Fibroblast of lung (primary cell): ENCODE results near the gene A1CF. TPM values are rescaled to one million over a fixed set of nuclear protein-coding genes. Genes with fewer than 3 reads are reported as not detected.

ENCODE experiments used
- DNase-seq, 2 donors: peaks; one replicate each; pipeline versions ENCODE4 v3.0.0 to v3.0.0-alpha.2; 2010; ENCODE audit warnings: low read depth in 2 of 2
- H2AFZ ChIP-seq: 2 replicates; pipeline ENCODE4 v1.5.1; 2012; ENCODE audit warnings: low read length, control low read depth, inconsistent platforms
- H3K27ac ChIP-seq: 2 replicates; pipeline ENCODE4 v1.5.1; 2011; ENCODE audit warnings: low read length, control low read depth; ENCODE audit not compliant: insufficient read depth
- H3K27me3 ChIP-seq: 2 replicates; pipeline ENCODE4 v1.5.1; 2011; ENCODE audit warnings: mild to moderate bottlenecking, low read length; ENCODE audit not compliant: control insufficient read depth, insufficient read depth
- H3K36me3 ChIP-seq: 2 replicates; pipeline ENCODE4 v1.5.1; 2011; ENCODE audit warnings: low read length; ENCODE audit not compliant: control insufficient read depth, insufficient read depth
- H3K4me1 ChIP-seq: 2 replicates; pipeline ENCODE4 v1.5.1; 2011; ENCODE audit warnings: low read length; ENCODE audit not compliant: control insufficient read depth, insufficient read depth; ENCODE audit errors: extremely low read depth
- H3K4me2 ChIP-seq: 2 replicates; pipeline ENCODE4 v1.5.1; 2011; ENCODE audit warnings: low read length, control low read depth; ENCODE audit not compliant: insufficient read depth; ENCODE audit errors: extremely low read depth
- H3K4me3 ChIP-seq, 4 experiments: fragments of 200-600 bp in 1 of 4; sonication (generic) in 1 of 4; replicated peaks in 1 of 4; 2 replicates each; pipeline ENCODE4 v1.5.1; 2011 to 2016; ENCODE audit warnings: low read length in 4 of 4, low read depth in 3 of 4, mild to moderate bottlenecking in 3 of 4, control low read depth in 2 of 4, inconsistent platforms in 1 of 4, mixed read lengths in 1 of 4; ENCODE audit not compliant: insufficient read depth in 1 of 4; ENCODE audit errors: control extremely low read depth in 1 of 4
- H3K79me2 ChIP-seq: 2 replicates; pipeline ENCODE4 v1.5.1; 2012; ENCODE audit warnings: mild to moderate bottlenecking, low read length, inconsistent platforms; ENCODE audit not compliant: control insufficient read depth, insufficient read depth
- H3K9ac ChIP-seq: 2 replicates; pipeline ENCODE4 v1.5.1; 2011; ENCODE audit warnings: mild to moderate bottlenecking, low read length, control low read depth; ENCODE audit not compliant: insufficient read depth
- H3K9me3 ChIP-seq: 2 replicates; pipeline ENCODE4 v1.5.1; 2012; ENCODE audit warnings: low read depth, low read length; ENCODE audit not compliant: control insufficient read depth, insufficient read depth
- H4K20me1 ChIP-seq: 2 replicates; pipeline ENCODE4 v1.5.1; 2011; ENCODE audit warnings: low read length; ENCODE audit not compliant: control insufficient read depth, insufficient read depth; ENCODE audit errors: extremely low read depth
- CTCF ChIP-seq, 2 donors: IDR thresholded peaks in 1 of 2; conservative IDR thresholded peaks in 1 of 2; 1 replicate in 1 of 2; 2 replicates in 1 of 2; pipeline ENCODE4 v1.5.1; 2011 to 2012; ENCODE audit warnings: low read length in 2 of 2, control low read depth in 1 of 2, inconsistent platforms in 1 of 2, low read depth in 1 of 2, mild to moderate bottlenecking in 1 of 2
- EZH2 ChIP-seq: IDR thresholded peaks from 2 replicates; pipeline ENCODE4 v1.5.1; 2012; ENCODE audit warnings: low read length, control low read depth, mild to moderate bottlenecking; ENCODE audit errors: missing control alignments
- polyA minus RNA-seq: library from RNA; depleted of rRNA, polyadenylated mRNA; stranded (reverse); fragments of >200 nt; gene quantifications from 2 replicates; pipeline ENCODE4 v1.2.3, GENCODE V29; 2011; ENCODE audit warnings: low replicate concordance
- polyA plus RNA-seq, 2 donors: library from polyadenylated mRNA; depleted of rRNA in 1 of 2; stranded (reverse) in 1 of 2; unstranded in 1 of 2; fragments of >200 nt; gene quantifications; 2 replicates each; pipeline ENCODE4 v1.2.1, GENCODE V29; 2011 to 2012; ENCODE audit warnings: missing spikeins in 1 of 2
- total RNA-seq: library from RNA; depleted of rRNA; stranded (reverse); fragments of >200 nt; gene quantifications from 2 replicates; pipeline ENCODE4 v1.2.1, GENCODE V29; 2014

The A1CF gene, protein sequence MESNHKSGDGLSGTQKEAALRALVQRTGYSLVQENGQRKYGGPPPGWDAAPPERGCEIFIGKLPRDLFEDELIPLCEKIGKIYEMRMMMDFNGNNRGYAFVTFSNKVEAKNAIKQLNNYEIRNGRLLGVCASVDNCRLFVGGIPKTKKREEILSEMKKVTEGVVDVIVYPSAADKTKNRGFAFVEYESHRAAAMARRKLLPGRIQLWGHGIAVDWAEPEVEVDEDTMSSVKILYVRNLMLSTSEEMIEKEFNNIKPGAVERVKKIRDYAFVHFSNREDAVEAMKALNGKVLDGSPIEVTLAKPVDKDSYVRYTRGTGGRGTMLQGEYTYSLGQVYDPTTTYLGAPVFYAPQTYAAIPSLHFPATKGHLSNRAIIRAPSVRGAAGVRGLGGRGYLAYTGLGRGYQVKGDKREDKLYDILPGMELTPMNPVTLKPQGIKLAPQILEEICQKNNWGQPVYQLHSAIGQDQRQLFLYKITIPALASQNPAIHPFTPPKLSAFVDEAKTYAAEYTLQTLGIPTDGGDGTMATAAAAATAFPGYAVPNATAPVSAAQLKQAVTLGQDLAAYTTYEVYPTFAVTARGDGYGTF
- total RNA-seq (not detected in 2 replicates), polyA plus RNA-seq (not detected in 2 replicates), polyA minus RNA-seq (not detected in 2 replicates)
- not detected in 2 replicates for polyA plus RNA-seq (2012)

- H2AFZ ChIP-seq = no peak within 1 kb of the TSS
- no peaks in the 10 kb centered on the region for H4K20me1 ChIP-seq
- TF ChIP-seq CTCF (conservative IDR thresholded peaks at IDR 0.05 in 1 of 2, IDR thresholded peaks at IDR 0.05 in 1 of 2; ENCODE audit: low read depth in 1 of 2, low read length in 2 of 2) (no peak), EZH2 (no peak)
- H3K27me3 ChIP-seq = peaks cover 10% of the 10 kb centered on the region
- H3K36me3 ChIP-seq = no peaks in the 10 kb centered on the region
- no peaks in the 10 kb centered on the region for H3K79me2 ChIP-seq
- no peak within 1 kb of the TSS for H3K9ac ChIP-seq
- no peak within 1 kb of the TSS for H3K4me2 ChIP-seq
- H3K9me3 ChIP-seq = no peaks in the 10 kb centered on the region
- no peak within 1 kb of the TSS for H3K27ac ChIP-seq
- DNase-seq = no peak
- no peak within 1 kb of the TSS for H3K4me3 ChIP-seq
- no peaks in the 10 kb centered on the region for H3K4me1 ChIP-seq
Measured at GRCh38 chr10:50885097-50885859, at the start of gene A1CF. A1CF (minus strand) TSS chr10:50885627; CDS start chr10:50859940, 25,687 bp downstream.

GRCh38 chr10:50931948-50932431, 46.6 kb upstream of the A1CF start:
- no peak overlapping the region for H3K4me2 ChIP-seq
- H3K4me3 ChIP-seq = no peak overlapping the region
- H3K9ac ChIP-seq = no peak overlapping the region
- no peaks in the 10 kb centered on the region for H3K9me3 ChIP-seq
- no peak overlapping the region for H2AFZ ChIP-seq
- TF ChIP-seq EZH2 (no peak), CTCF (conservative IDR thresholded peaks at IDR 0.05 in 1 of 2, IDR thresholded peaks at IDR 0.05 in 1 of 2; ENCODE audit: low read depth in 1 of 2, low read length in 2 of 2) (no peak)
- H4K20me1 ChIP-seq = no peaks in the 10 kb centered on the region
- no peaks in the 10 kb centered on the region for H3K4me1 ChIP-seq
- H3K27ac ChIP-seq = no peak overlapping the region
- peak in 1 of 2 donors; percentile 8 for DNase-seq
- H3K36me3 ChIP-seq = no peaks in the 10 kb centered on the region
- peaks cover 8% of the 10 kb centered on the region for H3K27me3 ChIP-seq
- H3K79me2 ChIP-seq = no peaks in the 10 kb centered on the region

- no peak for TF ChIP-seq EZH2
- TF ChIP-seq CTCF (conservative IDR thresholded peaks at IDR 0.05 in 1 of 2, IDR thresholded peaks at IDR 0.05 in 1 of 2; ENCODE audit: low read depth in 1 of 2, low read length in 2 of 2) = no peak
- Histone ChIP-seq H3K9me3 (no peaks in the 10 kb centered on the region), H3K27me3 (peaks cover 6% of the 10 kb centered on the region), H2AFZ (no peak overlapping the region), H3K4me2 (no peak overlapping the region), H3K27ac (no peak overlapping the region), H3K4me1 (no peaks in the 10 kb centered on the region), H3K36me3 (no peaks in the 10 kb centered on the region), H3K4me3 (no peak overlapping the region), H3K79me2 (no peaks in the 10 kb centered on the region), H4K20me1 (no peaks in the 10 kb centered on the region), H3K9ac (no peak overlapping the region)
- DNase-seq = no peak
Measured at GRCh38 chr10:50929670-50930069, 44.2 kb upstream of the A1CF start.
